GM21447 (cell line): ENCODE measurements around the gene RALB.
"Not testable (repeated sequence)": the region's sequence is repeated elsewhere in the genome, so short reads cannot be mapped to it uniquely, and the experiment has no call there.

ENCODE experiments used
- ATAC-seq: cut with Tn5 transposase; IDR thresholded peaks from one replicate; pipeline ENCODE4 v1.9.1; 2021; ENCODE audit not compliant: unreplicated experiment

The RALB gene

DNA sequence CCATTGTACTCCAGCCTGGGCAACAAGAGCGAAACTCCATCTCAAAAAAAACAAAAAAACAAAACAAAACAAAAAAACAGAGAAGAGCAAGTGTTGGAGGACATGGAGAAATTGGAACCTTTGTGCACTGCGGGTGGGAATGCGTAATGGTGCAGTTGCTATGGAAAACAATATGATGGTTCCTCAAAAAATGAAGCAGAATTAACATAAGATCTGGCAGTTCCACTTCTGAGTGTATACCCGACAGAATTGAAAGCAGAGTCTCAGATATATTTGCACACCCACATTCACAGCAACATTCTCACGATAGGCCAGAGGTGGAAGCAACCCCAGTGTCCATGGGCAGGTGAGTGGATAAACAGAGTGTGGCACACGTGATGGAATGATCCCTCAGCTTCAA is 11.0 kb upstream of the RALB start:
- ATAC-seq: no peak

DNA sequence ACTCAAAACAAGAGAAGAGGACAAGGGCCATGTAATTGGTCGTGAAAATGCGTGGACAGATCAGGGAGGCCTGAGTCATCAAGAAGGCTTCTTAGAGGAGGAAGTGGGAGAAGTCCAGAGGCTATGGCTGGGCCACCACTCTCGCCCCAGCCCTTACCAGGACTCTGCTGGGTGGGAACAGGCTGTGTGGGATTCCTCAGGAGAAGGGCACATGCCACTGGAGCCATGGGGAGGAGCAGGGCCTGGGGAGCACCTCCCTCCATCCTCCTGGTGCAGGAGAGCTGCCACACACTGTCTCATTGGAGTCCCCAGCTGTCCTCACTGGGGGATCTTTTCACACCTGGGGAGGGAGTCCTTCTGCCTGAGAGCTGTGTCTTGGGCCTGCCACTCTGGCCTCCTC is 9.4 kb upstream of the RALB start:
- no peak for ATAC-seq

DNA sequence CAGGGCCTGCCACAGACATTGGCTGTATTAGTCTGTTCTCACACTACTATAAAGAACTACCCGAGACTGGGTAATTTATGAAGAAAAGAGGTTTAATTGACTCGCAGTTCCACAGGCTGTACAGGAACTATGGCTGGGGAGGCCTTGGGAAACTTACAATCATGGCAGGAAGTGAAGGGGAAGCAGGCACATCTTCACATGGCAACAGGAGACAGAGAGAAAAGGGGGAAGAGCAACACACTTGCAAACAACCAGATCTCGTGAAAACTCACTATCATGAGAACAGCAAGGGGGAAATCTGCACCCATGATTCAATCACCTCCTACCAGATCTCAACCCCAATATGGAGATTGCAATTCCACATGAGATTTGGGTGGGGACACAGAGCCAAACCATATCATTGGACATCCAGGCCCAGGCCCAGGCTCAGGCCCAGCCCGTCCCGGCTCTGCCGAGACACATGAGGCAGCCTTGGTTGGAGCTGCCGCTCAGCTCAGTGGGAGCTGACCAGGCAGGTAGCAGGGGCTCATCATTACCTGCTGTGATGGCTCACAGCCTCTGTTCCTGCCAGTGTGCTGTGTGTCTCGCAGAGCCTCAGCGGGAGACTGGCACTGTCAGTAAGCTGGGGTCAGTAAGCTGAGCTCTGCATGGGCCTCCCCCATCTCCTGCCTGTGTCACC is 8.6 kb upstream of the RALB start:
- ATAC-seq: no peak

GRCh38 chr2:120244656-120245519 is 7.8 kb upstream of the RALB start:
- ATAC-seq: no peak

GRCh38 chr2:120245520-120246332 is 6.9 kb upstream of the RALB start:
- no peak for ATAC-seq

GRCh38 chr2:120246546-120247300 is 5.9 kb upstream of the RALB start:
- ATAC-seq: no peak

- ATAC-seq: no peak
Measured at GRCh38 chr2:120247851-120248250, 4.8 kb upstream of the RALB start.

- ATAC-seq: no peak
Measured at GRCh38 chr2:120250640-120251039, 2.0 kb upstream of the RALB start.

- ATAC-seq: no peak
Measured at GRCh38 chr2:120251078-120251477, 1.6 kb upstream of the RALB start.

DNA sequence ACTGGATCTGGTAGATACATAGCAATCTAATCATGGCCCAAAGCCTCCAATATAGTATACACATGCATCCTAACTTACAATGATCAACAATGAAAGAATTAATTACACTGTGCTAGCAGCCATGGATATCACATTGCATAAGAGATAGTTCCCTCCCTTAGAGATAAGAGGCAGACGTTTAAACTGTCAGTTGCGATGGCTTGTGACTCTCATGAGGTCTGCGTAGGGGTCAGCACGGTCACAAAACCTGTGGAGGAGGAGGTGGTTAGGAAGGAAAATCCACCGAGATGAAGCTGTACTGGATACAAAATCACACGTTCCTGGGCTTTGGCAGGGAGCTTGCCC is 800 bp upstream of the RALB start:
- ATAC-seq: no peak

DNA sequence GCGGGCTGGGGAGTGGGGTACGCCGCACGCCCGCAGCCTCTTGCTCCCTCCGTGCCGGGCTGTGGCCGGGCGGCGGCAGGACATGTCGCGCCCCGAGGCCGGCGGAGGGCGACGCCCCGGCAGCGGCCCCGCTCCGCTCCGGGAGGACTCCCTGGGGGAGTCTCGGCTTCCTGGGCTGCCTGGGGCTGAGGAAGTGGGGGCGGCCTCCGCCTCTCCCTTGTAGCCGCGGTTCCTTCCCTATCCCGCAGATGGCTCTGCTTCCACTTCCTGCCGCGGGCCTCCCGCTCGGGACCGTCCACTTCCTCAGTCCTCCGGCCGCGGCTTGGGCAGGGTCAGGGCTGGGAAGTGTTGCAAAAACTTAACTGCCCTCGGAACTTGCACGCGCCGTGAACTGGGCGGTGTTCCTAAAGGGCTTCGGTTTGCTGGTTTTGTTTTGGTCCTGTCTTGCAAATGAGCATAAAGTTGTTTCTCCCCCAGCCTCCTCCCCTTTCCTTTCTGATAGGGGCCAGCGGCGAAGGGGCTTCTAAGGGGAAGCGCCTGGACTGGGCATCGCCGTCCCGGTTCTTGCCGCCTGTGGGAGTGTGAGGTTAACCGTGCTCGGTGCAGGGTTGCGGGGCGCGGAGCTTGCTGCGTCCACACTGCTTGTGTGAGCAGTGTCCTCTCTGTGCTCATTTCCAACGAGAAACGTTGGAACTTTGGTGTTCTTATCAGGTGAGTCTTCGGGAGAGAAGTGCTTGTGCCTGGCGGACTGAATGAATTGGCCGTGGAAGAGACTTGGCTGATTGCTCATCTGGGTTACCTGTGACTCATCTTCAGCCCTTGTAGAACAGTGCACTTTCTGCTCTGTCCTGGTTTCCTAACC is 600 bp downstream of the RALB start:
- ATAC-seq: peak; percentile 45

GRCh38 chr2:120254178-120254577 is 1.5 kb downstream of the RALB start:
- ATAC-seq: no peak

DNA sequence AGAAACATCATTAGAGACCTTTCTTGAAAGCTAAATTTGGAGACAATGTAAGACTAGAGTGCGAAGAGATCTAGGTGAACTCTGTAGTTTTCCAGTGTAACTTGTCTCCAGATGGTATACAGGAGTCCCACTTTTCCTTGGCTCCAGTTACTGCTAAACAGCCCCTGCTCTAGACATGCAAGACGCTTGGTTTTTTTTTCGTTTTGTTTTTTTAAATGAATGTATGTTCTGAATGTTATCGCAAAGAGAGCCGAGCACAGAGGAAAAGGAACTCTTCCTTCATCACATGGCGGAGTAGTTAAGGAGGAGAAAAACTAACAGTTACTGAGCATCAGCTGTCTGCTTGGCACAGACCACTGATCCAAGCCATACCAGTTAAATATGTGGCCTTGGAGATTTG is 2.4 kb downstream of the RALB start:
- no peak for ATAC-seq

- no peak for ATAC-seq
Measured at GRCh38 chr2:120255986-120256650, 3.5 kb downstream of the RALB start.

DNA sequence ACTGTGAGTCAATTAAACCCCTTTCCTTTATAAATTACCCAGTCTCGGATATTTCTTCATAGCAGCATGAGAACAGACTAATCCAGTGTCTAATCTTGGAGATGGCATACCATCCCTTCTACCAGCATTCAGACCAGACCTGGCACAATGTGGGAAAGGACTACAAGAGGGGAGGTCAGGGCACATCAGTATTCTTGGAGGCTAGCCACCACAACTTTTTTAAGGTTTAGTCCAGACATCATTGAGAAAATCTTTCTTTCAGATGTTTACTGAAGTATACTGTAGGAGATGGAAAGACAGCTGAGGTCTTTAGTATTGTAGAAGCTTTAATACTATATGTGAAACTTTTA is 4.0 kb downstream of the RALB start:
- no peak for ATAC-seq

DNA sequence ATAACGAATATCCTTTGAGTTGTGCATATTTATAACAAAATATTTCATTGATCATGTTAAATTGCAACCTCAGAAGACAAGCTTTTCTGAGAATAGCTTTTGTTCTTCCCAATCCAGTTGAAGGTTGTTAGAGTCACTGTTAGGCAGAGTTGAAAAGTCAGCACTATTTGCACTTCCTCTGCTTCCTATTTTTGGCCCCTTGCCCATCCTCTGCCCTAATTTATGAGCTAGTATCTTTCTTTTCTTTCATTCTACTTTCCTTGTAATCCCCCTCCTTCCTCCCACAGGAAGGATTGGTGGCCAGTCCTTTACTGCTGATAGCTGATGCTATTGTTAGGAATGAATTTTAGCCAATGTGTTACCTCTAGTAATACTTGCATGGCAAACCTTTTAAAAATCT is 4.9 kb downstream of the RALB start:
- no peak for ATAC-seq

- no peak for ATAC-seq
Measured at GRCh38 chr2:120258196-120258595, 5.5 kb downstream of the RALB start.

GRCh38 chr2:120259939-120260338 is 7.3 kb downstream of the RALB start:
- ATAC-seq: not testable (repeated sequence)

DNA sequence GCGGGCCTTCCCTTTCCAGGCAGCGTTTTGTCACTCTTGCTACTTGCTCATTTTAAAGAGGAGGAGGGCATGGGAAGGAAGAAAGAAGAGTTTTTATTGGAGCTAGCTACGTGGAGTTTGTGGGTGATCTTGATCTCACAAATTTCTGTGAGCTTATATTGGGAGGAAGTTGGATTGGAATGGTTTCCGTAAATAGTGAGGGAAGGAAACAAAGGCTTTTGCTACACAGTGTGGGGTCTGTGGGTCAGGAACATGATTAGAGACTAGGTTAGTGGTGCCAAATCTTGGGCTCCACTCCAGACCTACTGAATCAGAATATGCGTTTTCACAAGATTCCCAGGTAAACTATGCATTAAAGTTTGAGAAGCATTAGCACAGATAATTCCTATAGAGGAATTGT is 8.1 kb downstream of the RALB start:
- no peak for ATAC-seq
